ENCODE data around the gene NATD1.

Gene NATD1

DNA sequence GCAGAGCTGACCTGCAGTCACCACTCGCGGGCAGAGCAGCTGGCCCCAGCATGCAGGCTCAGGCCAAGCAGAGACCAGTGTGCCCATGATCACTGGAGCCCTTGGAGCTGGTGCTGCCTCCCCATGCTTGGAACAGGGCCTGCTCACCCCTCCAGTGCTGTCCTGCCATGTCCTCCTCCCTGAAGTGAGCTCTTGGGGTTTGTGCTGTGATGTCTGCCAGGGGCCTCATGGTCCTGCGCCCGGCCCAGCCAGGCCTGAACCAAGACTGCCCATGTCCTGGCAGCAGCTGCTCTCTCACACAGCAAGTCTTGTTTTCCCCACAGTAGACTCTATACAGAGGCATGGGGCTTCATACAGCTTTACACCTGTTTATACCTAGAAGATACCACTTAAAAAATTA, 63.8 kb downstream of the NATD1 start:
- DNase-seq: no peak

All from activated naive CD4-positive, alpha-beta T cell treated with Interleukin-2 at 50 U/mL for 16 hours (primary cell).